COLO829 (cell line): Measurements from ENCODE around the gene PFN3.

Experiments used
- DNase-seq: peaks from one replicate; pipeline ENCODE4 v3.0.0; 2012; ENCODE audit warnings: low spot score

PFN3 gene, protein sequence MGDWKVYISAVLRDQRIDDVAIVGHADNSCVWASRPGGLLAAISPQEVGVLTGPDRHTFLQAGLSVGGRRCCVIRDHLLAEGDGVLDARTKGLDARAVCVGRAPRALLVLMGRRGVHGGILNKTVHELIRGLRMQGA

DNA sequence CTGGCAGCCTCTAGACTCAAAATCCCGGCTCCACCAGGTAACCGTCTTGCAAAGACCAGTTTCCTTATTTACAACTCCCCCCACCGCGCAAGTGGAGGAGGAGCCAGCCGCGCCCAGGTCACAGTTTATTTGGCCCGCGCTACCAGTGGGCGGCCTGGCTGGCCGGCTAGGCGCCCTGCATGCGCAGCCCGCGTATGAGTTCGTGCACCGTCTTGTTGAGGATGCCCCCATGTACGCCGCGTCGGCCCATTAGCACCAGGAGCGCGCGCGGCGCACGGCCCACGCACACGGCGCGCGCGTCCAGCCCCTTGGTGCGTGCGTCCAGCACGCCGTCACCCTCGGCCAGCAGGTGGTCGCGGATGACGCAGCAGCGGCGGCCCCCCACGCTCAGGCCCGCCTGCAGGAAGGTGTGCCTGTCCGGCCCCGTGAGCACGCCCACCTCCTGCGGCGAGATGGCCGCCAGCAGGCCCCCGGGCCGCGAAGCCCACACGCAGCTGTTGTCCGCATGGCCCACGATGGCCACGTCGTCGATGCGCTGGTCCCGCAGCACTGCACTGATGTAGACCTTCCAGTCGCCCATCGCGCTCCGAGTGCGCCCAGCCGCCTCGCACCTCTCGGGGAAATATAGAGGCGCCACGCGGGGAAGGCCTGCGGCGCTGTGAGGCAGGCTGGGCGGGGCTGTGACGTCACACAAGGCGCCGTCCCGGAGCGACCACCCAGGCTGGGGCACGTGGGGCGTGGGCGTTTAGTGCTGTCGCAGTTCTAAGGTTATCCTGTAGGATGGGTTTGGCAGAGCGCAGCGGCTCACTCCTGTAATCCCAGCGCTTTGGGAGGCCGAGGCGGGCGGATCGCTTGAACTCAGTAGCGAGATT is at the start of gene PFN3:
PFN3 (minus strand) TSS at position 665 of the 872 bp plus-strand sequence; CDS start at position 580, 85 bp downstream.
- no peak for DNase-seq

DNA sequence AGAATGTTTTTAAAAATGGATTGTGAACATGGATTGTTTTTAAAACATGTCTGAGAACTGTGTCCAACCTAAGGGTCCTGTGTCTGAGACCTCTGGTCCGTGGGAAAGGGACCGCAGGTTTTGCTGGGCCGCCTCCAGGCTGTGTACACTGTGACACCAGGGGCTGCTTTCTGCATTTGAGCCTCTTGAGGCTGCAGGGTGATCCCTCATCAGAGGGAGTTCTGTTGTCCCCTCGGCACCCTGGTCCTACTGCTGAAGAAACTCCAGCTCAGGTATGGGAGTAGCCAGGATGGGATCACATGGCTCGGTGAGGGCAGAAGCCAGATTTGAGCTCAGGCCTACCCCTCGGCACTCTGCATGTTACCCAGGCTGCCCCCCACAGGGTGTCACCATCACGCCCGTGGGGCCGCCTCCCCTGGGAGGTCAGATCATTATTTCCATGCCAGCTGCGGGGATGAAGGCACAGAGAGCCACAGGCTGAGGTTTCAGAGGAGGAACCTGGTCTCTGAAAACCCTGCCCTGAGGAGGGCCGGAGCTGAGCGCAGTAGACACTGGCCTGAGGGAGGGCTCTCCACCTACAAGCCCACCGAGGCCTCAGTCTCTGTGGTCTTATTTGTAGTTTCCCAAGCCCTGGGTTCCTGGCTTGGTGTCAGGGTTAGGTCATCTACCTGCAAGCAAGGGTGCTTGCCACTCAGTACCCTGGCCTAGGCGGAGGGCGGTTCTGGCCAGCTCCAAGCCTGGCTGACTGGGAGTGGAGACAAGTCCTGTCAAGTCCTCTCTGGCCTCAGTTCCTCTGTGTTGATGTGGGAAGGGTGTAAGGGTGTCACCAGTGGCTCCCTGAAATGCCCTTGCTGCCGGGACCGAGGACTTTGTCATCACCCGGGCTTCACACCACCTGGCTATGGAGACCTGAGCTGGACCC is 48.9 kb upstream of the PFN3 start:
- DNase-seq = no peak

DNA sequence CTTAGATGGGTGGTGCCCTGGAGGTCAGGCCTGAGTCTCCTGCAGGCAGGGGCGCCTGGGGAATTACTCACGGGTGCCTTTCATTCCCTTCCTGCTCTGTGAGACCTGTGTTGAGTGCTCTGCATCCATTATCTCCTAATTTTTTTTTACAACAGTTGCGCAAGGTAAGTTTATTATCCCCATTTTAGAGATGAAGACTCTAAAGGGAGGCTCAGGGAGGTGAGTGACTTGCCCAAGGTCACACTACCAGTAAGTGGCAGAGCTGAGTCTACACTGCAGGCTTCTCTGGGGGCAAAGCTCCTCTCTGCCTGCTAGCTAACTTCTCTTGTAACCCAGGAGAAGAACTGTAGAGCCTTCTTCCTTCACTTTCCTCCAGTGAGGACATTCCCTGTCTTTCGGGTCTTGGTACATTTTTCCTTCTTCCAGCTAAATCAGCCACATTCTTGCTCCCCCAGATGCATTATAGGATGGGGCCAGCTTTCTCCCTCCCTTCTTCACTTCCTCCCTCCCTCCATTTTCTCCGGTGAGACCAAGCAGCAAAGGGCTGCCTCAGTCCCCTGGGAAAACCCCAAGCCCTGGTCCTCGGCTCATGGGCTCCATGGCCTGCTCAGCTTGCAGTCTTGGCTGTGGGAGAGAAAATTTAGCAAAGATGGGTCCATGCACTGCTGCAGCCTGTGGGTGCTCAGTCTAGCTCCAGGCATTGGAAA is 47.9 kb upstream of the PFN3 start:
- no peak for DNase-seq

DNA sequence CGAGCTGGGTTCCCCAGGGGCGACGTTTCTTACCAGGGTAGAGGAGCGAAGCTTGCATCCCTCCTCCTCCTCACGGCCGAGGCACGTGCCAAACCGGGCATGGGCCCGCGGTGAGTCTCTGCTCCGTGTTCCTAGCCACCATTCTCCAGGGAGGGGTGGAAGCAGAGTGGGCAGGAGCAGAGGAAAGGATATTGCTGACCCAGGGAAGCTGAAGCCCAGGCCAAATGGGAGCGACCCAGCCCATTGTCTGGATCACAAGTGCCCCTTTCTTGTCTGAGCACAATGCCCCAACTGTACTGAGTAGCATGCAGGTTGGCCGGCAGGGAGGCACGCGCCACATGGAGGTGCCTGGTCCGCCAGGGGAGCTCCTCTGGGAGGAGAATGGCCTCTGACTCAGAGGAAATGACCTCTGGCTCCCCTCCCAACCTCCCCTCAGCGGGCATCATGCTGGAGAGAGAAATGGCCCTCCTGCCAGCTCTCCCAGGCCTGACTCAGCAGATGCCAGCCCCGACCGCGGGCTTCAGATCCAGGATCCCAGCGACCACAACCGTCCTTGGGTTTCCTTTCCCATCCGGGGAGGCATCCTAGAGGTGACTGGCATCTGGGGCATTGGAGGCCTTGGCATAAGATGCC is 47.3 kb upstream of the PFN3 start:
- DNase-seq = peak; percentile 82

DNA sequence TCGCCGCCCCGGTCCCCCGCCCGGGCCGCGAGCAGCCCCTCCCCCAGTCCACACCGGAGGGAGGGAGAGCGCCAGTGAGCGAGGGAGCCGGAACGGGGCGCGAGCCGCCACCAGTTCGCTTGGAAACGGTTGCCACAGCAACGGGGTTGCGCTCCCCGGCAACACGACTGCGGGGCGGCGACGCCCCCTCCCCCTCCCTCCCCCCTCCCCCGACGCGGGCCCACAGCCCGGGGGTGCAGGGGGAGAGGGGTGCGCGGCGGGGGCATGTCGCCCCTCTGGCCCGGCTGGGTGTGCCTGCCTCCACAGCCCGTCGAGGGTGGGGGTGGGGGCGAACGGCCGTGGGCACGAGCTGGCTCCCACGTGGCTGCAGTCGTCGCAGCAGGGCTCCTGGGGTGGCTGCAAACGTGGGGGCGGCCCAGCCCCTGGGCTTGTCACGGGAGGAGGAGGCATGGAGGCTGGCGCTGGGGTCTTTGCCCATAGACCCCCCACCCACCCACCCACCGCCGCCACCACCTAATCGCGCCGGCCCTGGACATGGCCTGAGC is 46.7 kb upstream of the PFN3 start:
- DNase-seq = no peak

DNA sequence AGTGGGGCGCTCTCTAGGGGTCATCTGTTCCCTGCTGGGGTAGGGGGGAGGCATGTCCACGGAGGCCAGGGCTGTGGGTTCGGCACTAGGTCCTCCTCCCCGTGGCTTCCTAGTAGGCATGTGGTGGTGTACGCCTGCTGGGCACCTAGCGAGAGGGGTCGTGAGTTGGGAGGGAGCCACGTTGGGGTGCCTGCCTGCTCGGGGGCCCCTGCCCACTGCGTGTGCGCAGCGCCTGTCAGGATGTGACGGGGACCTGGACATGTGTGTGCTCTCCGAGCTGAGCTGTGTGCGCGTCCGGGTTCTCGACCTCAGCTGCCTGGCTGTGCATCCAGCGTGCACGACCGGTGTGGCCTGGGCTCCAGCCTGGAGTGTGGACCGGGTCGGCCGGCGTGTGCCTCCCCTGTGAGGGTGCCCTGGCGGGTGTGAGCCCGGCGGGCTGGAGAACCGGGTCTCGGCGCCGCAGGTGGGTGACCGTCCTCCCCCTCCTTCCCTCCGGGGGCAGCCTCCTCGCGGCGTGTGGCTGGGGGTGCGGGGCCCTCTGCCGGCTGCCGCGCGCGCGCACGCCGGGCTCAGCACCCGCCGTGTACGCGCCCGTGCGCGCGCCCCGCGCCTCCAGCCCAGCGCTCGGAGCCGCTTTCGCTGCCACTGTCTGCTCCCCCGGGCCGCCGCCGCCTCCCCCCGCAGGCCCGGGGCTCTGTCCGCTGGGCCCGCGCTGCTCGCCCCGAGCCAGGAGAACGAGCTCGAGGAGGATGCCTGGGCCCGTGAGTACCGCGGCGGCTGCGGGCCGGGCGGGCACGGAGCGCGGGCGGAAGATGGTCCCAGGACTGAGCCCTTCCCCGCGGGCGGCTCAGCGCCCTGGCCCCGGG is 46.0 kb upstream of the PFN3 start, which contains the start of gene PRR7:
PRR7 (plus strand) TSS at position 615 of the 866 bp plus-strand sequence. CDS start 8,254 bp downstream, outside the sequence.
- DNase-seq = no peak

DNA sequence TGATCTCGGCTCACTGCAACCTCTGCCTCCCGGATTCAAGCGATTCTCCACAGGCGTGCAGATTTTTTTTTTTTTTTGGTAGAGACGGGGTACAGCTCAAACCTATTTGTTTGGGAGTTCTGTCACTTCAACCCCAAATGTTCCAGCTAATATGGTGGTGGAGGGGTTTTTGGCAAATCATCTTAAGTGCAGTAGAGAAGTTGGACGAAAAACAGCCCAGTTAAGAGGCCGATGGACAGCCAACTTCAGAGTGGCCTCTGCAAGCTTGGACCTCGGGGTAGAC is 45.4 kb upstream of the PFN3 start:
- DNase-seq = no peak

DNA sequence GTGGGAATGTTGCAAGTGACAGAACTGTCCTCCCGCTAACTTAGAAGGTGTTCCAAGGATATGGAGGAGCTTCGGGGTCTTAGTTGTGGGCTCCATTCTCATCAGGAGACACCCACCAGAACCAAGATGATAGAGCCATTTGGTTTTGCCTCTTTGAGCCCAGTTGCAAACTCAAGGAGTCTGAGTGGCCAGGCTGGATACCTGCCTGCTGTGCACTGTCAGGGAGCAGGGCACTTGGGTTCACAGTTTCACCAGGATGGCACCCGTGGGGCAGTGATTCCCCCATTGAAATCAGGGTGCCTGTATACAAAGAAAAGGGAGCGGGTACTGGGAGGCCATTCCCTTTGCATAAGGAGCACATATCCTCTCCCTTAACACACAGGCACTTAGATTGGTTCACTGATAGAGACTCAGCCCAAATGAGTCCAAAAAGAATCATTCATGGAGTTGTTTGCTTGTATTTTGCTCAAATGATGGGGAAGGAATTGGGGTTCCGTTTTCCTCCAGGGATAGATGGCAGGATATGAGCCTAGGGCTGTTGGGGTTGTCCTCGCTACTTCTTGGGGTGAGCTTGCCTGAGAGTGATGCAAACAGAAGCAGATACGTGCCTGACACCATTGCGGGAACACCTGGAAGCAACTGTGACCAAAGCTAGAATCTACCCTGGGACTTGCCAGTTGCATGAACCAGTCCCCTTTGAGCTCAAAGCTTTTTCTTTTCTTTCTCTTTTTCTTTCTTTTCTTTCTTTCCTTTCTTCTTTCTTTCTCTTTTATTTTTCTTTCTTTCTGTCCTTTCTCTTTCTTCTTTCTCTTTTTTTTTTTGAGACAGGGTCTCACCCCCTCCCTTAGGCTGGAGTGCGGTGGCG is 44.8 kb upstream of the PFN3 start:
- DNase-seq = no peak

DNA sequence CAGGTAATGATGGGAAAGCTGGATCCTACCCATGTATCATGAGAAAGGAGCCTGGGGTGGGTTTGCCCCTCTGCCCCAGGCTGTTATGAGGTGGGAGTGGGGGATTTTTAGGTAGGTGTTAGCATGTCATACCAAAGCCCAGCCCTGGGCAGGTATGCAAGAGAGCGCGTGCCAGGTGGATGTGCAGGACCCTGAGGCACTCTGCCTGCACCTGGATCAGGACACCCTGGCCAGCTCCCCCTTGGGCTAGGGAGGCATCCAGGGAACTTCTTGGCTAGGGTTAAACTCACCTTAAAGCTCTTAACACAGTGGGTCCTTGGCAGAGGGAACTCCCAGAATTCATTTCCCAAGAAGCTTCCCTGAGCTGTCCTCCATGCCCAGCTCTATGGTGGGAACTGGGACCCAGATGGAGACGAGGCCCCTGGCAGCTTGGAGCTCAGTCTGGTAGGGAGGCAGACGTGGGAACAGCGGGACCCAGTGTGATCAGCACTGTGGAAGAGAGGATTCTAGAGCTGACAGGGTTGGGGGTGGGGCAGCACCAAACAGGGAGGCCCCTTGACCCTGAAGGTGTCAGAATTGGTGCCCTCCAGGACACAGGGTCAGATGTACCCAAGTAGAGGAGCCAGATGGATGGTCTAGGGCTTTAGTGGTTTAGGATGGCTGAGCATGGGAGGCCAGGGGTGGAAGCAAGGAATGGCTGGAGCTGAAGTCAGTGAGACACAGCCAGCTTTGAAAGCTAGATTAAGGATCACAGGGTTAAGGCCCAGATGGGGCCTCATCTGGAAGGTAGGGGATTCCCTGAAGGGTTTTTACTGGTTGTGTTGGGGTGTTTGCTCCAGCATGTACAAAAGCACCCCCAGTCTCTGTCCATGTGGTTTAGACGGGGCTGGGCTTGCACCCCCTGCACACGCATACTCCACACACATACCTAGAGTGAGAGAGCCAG is 43.9 kb upstream of the PFN3 start:
- no peak for DNase-seq

DNA sequence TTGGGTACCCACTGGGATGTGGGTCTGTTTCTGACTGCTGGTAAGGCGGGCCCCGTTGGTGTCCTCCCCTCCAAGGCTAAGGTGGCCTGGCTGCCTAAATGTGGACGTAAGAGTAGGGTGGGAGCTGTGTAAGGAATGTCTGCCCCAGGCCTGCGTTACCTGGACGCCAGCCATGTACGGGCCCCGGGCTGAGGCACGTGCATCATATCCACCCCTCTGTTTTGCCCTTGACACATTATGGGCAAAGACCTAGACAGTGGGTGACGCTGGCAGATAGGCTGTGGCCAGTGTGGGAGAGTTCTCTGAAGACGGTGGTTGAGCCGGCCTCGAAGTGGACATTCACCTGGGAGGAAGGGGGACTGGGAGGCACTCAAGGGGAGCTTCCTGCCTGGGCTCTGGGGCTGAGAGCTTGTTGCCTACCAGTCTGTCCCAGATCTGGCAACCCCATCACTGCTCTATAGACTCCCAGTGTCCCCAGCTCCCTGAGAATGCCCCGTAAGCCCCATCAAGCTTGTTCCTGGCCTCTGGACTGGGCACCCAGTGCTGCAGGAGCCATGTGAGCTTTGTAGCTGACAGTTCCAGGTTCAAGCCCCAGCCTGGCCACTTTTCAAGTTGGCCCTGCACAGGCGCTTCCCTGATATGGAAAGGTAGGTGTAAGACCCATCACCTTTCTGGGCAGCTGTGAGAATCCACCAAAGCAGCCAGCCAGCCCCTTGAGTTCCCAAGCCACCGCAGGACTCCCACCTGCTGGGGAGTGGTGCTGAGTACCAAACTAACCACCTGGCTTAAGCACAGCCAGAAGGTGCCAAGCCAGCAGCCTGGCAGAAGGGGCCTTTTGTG is 42.9 kb upstream of the PFN3 start:
- no peak for DNase-seq

DNA sequence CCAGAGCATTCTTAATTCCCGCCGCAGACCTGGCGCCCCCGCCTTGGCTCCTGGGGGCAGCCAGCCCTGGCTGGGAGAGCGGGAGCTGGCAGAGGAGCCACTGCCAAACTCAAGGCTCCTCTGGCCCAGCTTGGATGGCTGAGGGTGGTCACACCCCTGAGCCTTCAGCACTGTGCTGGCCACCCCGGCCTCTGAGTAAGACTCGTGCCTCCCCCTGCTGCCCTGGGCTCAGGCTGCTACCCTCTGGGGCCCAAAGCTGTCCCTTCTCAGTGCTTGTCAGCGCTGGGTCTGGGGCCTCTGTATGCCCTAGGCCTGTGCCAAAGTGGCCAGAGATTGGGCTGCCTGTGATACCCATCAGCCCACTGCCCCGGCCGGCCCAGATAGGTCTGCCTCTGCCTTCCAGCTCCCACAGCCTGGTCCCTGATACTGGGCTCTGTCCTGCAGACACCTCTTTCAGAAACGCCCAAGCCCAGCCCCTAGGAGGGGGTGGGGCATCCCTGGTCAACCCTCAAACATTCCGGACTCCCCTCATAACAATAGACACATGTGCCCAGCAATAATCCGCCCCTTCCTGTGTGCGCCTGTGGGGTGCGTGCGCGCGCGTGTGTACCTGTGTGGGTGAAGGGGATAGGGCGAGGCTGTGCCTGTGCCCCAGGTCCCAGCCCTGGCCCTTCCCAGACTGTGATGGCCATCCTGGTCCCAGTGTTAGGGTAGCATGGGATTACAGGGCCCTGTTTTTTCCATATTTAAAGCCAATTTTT is 41.8 kb upstream of the PFN3 start:
- DNase-seq = no peak

DNA sequence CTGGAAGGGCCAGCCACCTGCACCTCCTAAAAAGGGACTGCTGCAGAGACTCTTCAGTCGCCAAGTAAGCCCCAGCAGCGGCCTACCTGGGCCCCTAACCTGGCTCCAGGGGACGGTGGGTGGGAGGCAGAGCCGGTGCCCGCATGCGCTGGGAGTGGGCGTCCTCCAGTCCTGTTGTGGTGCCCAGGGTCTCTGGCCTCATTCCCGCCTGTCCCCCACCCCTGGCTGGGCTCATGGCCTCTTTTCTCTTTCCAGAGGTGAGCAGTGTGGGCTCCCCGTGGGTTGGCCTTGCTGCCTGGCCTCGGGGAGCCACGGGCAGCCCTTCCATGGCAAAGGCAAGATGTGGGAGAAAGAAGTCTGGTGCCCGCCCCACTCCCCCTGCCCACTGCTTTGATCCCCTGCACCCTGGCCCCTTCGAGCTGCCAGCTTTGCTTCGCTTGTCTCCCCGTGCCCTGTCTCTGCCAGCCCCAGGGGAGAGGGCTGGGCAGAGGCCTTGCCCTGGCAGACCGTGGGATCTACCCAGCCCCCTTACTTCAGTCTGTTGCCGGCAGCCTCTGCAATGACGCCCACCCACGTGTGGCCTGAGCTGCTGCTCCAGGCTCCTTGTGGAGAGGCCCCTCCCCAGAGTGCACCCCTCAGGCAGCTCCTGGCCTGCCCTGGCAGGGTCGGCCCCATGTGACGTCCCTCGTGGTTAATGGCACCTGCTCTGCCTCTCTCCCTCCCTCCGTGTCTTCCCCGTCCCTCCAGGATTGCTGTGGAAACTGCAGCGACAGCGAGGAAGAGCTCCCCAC is 40.7 kb upstream of the PFN3 start:
- no peak for DNase-seq

DNA sequence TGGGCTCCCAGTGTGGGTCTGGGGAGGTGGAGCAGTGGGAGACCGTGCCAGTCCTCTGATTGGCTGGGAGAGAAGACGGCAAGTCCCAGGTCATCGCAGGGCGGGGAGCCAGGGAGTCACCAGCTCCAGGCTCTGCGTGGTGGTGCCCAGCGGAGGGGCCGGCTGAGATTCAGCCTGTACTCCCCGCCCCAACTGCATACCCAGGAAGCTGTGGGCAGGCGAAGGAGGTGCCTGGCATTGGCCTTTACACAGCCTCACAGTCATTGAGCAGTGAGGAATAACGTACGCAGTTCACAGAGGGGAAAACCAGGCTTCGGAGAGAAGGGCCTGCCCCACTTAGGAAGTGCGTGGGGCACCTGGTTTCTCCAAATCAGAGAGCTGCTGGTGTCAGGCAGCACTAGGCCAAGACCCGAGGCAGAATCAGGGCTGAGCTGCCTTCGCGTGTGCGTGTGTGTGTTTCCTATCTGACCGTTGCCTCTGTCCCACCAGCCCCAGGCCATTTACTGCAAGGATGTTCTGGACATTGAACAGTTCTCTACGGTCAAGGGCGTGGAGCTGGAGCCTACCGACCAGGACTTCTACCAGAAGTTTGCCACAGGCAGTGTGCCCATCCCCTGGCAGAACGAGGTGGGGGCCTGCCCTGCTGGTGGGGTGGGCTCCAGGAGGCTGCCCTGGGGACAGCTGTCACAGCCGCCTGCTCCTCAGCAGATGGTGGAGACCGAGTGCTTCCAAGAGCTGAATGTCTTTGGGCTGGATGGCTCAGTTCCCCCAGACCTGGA is 39.9 kb upstream of the PFN3 start:
- no peak for DNase-seq

DNA sequence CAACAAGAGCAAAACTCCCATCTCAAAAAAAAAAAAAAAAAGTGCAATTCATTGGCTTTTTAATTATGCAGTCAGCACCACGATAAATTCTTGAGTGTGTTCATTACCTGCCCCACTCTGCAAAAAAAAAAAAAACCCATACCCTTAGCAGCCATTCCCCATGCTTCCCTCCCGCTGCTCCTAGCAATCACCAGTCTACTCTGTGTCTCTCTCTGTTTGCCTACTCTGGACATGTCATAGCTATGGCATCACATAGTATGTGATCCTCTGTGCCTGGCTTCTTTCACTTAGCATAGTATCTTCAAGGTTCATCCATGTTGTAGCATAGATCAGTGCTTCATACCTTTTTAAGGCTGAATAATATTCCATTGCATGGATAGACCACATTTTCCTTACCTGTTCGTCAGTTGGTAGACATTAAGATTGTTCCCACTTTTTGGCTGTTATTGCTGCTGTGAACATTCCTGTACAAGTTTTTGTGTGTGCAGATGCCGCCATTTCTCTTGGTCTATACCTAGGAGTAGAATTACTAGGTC is 39.1 kb upstream of the PFN3 start:
- no peak for DNase-seq

DNA sequence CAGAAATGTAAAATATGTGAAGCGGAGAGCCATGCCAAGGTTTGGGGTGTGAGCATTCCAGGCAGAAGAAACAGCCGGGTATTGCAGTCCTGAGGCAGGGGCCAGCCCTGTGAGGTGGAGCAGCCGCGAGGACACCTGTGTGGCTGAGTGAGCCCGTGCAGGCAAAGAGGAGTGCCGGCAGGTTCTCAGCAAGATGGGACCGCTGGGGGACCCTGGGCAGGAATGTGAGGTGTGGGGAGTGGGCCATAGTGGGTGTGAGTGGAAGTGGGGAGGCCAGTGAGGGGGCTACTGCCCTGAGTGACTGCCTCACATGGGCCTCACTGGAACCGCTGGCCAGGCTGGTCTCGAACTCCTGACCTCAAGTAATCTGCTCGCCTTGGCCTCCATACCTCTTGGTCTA is 38.0 kb upstream of the PFN3 start:
- DNase-seq = no peak
